Erythroblast (primary cell): Measurements from ENCODE around the gene FRAS1.

ENCODE experiments used
- DNase-seq, 2 experiments: peaks; one replicate each; lab custom pipeline; 2025; lab: John Stamatoyannopoulos, UW
- GATA1 ChIP-seq: IDR thresholded peaks from 2 replicates; pipeline ENCODE4 v1.6.1; 2011; ENCODE audit warnings: low read depth, mild to moderate bottlenecking, control low read depth, low read length, moderate library complexity
- POLR2A ChIP-seq: IDR thresholded peaks from 2 replicates; pipeline ENCODE4 v1.6.1; 2011; ENCODE audit warnings: mild to moderate bottlenecking, low read length

The FRAS1 gene

DNA sequence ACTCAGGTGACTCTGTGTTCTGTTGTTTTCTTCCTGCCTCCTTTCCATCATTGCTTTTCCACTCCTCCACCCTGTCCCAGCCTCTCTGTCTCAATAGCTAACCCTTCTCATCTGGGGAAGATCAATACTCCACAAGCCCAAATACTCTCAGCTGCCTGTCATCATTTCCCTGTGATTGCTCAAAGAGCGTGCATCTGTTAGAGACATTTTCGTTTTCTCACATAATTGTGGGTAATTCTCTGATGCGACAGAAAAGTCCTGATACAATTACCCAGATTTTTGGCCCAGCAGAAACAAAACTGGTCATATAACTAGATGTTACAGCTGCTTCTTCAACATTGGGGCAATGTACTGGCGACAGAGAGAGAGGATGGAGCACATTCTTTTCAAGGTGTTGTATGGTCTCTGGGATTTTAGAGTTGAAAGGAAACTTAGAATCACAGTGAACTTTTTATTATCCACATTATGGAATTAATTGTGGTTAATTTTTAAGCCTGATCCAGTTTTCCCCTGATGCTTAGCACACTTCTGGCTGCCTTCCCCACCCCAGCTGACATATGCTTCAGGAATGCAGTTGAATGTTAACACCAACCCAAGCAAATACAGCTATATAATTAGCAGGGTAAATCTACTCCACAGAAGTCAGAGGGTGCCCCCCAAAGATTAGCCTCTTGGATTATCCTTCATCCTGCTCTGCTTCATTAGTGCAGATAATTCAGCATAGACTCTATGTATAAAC lies 323.0 kb downstream of the FRAS1 start:
- TF ChIP-seq GATA1: no peak
- TF ChIP-seq POLR2A: no peak
- no peak for DNase-seq

GRCh38 chr4:78386679-78387078 lies 329.6 kb downstream of the FRAS1 start:
- DNase-seq: no peak
- TF ChIP-seq POLR2A (no peak), GATA1 (no peak)

GRCh38 chr4:78395642-78396041 lies 338.5 kb downstream of the FRAS1 start:
- TF ChIP-seq POLR2A (no peak), GATA1 (no peak)
- no peak for DNase-seq

- TF ChIP-seq POLR2A (no peak), GATA1 (no peak)
- no peak for DNase-seq
These were observed 339.6 kb downstream of the FRAS1 start for GRCh38 chr4:78396613-78397291.

GRCh38 chr4:78397292-78397630 lies 340.1 kb downstream of the FRAS1 start:
- no peak for DNase-seq
- TF ChIP-seq POLR2A (no peak), GATA1 (no peak)

GRCh38 chr4:78409612-78410202 lies 352.6 kb downstream of the FRAS1 start:
- no peak for DNase-seq
- TF ChIP-seq GATA1: no peak
- no peak for TF ChIP-seq POLR2A

- TF ChIP-seq POLR2A: no peak
- TF ChIP-seq GATA1: no peak
- DNase-seq: no peak
These were observed 353.1 kb downstream of the FRAS1 start for GRCh38 chr4:78410225-78410624.

- TF ChIP-seq POLR2A (no peak), GATA1 (no peak)
- no peak for DNase-seq
These were observed 353.6 kb downstream of the FRAS1 start for GRCh38 chr4:78410676-78411075.

DNA sequence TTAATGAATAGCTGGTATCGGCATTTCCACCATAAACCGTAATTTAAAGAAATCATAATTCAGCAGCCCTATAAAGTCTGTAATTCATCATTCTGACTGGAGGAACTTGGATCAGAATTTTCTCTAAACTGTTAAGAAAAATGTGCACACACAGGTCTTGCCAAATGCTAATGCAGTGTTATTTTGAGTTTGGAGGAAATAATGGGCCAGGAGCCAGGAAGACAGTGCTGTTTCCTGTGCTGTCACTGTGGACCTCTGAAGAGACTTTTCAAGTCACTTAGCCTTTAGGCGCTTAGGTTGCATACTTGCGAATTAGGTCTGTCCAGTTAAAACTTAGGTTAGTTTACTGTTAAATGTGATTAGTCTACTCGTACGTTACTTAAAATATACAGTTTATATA lies 357.0 kb downstream of the FRAS1 start:
- DNase-seq: no peak
- TF ChIP-seq POLR2A: no peak
- no peak for TF ChIP-seq GATA1

DNA sequence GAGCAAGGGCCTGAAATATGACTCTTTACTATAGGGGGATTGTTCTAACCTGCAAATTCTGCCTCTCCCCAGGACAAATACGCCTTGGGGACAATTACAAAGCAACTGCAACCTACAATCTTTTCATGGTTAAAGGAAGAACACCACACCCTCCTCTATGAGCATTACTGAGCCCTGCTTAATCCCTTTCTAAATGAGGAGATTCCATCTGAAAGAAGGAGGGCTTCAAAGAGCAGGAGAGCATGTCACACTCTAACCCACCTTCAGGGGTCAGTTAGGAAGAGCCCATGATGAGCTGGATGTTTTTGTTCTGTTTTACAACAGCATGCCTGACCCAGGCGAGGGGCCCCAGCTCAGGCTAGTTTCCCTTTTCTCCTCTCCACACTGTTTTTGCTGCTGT lies 360.5 kb downstream of the FRAS1 start:
- TF ChIP-seq GATA1 (no peak), POLR2A (no peak)
- DNase-seq: no peak

GRCh38 chr4:78418406-78418805 lies 361.3 kb downstream of the FRAS1 start:
- DNase-seq: no peak
- TF ChIP-seq GATA1: no peak
- no peak for TF ChIP-seq POLR2A

- TF ChIP-seq GATA1 (no peak), POLR2A (no peak)
- no peak for DNase-seq
These were observed 366.7 kb downstream of the FRAS1 start for GRCh38 chr4:78423790-78424189.

GRCh38 chr4:78424461-78424860 lies 367.3 kb downstream of the FRAS1 start:
- DNase-seq: no peak
- TF ChIP-seq POLR2A (no peak), GATA1 (no peak)

DNA sequence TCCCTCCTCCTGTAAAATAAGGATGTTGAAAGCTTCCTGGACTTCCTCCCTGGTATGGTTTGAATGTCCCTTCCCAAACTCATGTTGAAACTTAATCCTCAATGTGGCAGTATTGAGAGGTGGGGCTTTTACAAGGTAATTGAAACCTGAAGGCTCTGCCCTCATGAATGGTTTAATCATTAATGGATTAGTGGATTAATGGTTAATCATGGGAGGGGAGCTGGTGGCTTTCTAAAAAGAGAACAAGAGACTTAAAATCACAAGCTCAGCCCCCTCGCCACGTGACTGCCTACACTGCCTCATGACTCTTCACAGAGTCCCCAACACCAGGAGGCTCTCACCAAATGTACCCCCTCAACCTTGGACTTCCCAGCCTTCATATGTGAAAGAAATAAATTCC lies 369.8 kb downstream of the FRAS1 start:
- TF ChIP-seq GATA1 (no peak), POLR2A (no peak)
- no peak for DNase-seq
